HG02642 (cell line): Measurements from ENCODE around the gene NUP188.

Experiments
- ATAC-seq: cut with Tn5 transposase; IDR thresholded peaks from one replicate; pipeline ENCODE4 v1.9.1; 2021; ENCODE audit warnings: mild to moderate bottlenecking; ENCODE audit not compliant: unreplicated experiment, poor library complexity

Gene NUP188

DNA sequence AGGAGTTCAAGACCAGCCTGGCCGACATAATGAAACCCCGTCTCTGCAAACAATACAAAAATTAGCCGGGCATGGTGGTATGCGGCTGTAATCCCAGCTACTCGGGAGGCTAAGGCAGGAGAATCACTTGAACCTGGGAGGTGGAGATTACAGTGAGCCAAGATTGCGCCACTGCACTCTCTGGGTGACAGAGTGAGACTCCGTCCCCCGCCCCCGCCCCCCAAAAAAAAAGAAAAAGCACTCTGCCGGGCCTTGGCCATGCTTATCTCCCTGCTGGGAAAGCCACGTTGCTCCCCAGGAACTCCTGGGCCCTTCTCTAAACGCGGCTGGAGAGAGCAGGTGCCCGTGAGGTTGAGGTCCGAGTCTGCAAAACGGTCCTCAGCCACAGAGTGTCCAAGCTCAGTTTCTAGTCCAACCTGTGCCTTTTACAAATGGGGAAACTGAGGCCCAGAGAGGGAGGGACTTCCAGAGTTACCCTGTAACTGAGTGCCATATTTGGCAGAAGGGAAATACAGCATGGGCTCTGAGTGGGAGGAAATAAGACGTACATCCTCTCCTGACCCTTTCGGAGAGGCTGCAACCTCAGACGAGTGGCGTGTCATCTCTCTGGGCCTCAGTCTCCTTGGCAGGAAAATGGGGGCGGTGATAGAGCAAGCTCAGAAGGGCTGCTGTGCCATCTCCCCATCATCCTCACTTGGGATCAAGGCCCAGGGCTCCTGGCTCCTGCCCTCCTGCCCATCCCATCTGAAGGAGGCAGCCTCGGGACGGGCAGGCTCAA lies 33.3 kb upstream of the NUP188 start:
- no peak for ATAC-seq

DNA sequence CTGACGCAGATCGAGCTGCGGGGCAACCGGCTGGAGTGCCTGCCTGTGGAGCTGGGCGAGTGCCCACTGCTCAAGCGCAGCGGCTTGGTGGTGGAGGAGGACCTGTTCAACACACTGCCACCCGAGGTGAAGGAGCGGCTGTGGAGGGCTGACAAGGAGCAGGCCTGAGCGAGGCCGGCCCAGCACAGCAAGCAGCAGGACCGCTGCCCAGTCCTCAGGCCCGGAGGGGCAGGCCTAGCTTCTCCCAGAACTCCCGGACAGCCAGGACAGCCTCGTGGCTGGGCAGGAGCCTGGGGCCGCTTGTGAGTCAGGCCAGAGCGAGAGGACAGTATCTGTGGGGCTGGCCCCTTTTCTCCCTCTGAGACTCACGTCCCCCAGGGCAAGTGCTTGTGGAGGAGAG lies 31.3 kb upstream of the NUP188 start:
- ATAC-seq, result no peak

DNA sequence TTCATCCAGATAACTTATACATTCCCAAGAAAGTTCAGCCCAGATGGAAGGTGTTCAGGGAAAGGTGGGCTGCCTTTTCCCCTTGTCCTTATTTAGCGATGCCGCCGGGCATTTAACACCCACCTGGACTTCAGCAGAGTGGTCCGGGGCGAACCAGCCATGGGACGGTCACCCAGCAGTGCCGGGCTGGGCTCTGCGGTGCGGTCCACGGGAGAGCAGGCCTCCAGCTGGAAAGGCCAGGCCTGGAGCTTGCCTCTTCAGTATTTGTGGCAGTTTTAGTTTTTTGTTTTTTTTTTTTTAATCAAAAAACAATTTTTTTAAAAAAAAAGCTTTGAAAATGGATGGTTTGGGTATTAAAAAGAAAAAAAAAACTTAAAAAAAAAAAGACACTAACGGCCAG lies 30.8 kb upstream of the NUP188 start:
- no peak for ATAC-seq

DNA sequence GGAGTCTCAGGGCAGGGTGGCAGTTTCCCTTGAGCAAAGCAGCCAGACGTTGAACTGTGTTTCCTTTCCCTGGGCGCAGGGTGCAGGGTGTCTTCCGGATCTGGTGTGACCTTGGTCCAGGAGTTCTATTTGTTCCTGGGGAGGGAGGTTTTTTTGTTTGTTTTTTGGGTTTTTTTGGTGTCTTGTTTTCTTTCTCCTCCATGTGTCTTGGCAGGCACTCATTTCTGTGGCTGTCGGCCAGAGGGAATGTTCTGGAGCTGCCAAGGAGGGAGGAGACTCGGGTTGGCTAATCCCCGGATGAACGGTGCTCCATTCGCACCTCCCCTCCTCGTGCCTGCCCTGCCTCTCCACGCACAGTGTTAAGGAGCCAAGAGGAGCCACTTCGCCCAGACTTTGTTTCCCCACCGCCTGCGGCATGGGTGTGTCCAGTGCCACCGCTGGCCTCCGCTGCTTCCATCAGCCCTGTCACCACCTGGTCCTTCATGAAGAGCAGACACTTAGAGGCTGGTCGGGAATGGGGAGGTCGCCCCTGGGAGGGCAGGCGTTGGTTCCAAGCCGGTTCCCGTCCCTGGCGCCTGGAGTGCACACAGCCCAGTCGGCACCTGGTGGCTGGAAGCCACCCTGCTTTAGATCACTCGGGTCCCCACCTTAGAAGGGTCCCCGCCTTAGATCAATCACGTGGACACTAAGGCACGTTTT lies 30.2 kb upstream of the NUP188 start:
- no peak for ATAC-seq

DNA sequence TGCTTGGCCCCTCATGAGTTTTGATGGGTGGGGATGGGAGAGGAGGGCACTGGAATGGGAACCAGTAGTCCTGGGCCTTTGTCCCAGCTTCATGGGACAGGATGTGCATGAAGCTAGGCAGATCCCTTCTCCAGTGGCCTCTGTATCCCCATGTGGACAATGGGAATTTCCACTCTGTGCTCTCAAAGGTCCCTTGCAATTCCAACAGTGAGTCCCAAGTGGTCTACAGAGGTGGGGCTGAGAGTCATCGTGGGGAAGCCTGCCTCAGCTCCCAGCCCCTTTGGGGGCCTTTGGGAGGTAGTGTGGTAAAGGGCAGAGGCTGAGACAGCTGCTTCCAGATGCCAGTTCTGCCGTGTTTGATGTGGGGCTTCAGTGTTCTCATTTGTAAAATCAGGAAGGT lies 28.6 kb upstream of the NUP188 start:
- ATAC-seq, result no peak

DNA sequence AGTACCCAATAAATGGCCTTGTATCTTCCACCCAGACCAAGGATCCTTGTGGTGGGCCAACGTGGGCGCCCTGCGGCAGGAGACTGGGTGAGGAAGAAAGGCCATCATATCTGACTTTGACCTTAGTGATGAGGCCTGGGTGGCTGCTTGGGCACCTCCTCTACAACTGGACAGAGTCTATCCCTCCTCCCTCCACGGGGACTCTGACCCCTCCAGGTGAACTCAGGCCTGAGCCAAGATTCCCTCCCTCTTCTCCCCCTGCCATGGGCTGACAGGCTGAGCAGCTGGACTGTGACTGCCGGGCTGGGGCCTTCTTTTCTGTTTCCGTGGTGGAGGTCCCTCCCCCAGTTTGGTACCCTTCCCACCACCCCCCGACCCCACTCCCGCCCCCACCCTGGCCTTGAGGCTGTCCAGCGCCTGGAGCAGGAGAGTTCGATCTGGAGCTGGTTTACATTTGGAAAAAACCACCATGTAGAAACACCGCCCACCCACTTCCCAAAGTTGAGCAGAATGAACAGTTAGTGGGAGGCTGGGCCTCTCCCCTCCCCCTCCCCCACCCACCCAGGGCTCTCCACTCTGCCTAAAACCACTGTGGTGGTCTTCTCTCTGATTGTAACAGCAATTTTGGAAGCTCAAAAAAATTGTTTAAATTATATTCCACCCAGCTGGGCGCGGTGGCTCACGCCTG lies 28.0 kb upstream of the NUP188 start:
- ATAC-seq, result no peak

DNA sequence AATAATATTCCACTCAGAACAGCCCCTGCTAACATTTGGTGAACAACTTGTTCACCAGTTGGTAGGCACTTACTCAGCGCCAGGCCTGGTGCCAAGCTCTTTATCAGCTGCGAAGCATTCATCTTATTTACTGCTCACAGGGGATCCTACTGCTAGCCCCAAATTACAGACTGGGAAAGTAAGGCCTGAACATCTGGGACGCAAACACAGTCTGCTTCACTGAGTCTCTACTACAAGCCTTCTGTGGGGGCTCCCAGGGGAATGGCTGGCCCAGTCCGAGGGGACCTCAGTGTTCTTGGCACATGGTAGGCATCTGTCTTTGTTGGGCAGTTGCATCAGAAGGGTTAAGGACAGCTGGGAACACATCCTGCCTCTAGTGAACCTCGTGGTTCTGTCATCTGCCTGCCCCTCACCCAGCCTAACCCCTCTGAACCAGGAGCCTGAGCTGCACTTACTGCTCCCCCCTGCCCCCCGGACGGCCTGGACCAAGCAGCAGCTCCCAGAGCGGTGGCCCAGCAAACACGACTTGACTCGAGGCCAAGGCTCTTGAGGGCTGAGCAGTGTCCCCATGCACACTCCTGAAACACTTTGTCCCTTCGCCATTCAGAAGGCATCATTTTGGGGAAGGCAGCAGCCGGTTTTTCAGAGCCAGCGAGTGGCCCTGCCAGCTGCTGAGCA lies 27.0 kb upstream of the NUP188 start, which contains the start of gene PHYHD1:
Gene PHYHD1, plus strand, starts transcription at position 602 of the 678 bp plus-strand sequence. CDS start 1,342 bp downstream, outside the sequence.
- no peak for ATAC-seq

DNA sequence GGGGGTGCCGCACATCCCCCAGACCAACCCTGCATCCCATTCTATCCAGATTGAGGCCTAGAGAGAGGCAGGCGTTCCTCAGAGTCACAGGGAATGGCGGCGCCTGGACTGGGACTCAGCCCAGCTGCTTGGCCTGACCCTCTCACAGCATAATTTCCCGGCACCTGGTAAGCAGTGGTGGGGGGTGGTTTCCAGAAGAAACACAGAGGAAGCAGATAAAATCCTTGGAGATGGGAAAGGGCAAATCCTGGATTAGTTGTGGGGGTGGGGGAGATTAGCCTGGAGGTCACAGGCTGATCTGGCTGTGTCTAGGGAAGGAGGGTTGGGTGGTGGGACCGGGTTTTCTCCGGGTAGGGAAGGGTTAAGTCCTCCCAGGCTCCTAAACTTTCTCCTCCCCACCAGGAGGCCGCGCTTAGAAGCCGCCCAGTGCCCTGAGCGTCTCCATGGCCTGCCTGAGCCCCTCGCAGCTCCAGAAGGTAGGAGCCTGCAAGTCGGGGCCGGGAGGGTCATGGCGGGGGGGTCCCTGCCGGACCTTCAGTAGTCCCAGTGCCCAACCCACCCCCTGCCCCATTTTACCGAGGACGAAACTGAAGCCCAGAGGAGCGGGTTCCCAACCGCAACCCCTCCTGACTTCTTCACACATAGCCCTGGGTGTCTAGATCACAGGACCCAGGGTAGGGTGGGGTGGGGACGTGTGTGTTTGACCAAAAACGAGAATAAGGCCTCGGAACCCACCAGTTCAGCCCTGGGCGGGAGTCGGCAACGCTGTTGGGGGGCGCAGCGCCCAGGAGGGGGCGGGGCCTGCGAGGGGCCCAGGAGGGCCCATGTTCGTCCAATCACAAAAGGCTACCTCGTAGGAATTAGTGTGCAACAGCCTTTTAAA lies 25.4 kb upstream of the NUP188 start:
- no peak for ATAC-seq

DNA sequence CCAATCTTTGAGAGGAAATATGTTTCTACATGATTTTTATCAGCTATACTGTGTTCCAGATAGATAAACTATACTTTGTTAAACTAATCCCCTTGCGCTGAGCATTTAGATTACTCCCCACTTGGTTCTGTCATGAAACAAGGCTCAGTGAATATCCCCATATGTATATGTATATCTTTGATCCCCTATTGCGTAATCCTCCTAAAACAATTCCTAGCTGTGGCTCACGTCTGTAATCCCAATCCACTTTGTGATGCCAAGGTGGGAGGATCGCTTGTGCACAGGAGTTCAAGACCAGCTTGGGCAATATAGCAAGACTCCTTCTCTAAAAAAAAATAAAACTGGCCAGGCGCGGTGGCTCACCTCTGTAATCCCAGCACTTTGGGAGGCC lies 24.0 kb upstream of the NUP188 start:
- ATAC-seq, result no peak

DNA sequence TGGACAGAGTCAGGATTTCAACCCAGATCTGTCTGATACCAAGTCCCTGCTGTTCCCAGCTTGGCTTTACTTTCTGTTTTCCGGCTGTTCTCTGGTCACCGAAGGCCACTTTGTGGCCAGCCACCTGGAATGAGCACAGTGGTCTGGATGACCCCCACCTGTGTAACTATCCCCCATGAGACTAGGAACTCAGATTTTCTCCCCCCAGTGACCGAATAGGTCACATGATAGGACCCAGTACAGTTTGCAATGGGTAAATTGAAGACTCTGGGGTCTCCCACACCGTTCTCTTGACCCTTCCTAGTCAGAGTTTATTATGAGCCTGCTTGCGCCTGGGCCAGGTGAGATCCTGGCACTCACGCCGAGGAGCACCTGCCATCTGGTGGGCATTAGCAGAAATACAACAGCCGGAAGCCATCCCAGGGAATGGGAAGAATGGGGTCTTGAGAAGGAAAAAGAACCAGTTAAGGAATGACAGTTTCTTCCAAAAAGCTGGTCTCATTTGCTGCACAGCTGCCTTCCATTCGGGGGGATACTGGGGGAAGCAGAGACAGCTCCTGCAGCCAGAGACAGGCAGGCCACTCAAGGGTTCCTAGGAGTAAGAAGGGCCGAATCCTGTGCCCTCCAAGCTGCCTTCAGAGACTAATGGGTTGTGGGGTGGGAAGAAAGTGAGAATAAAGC lies 19.6 kb upstream of the NUP188 start:
- no peak for ATAC-seq

DNA sequence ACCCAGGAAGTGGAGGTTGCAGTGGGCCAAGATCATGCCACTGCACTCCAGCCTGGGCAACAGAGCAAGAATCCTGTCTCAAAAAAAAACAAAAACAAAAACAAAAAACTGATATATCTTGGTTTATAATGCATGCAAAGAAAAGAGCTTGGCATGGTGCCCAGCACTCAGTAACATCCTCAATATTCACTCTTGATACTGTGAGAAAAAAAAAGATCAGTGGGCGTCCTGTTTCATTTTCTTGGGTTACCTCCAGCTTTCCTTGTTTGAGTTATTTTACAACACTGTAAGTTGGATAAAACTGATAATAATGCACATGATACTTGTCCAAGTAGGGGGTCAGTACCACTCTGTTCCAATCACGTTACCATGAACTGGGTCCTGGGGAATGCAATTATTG lies 18.9 kb upstream of the NUP188 start:
- no peak for ATAC-seq

DNA sequence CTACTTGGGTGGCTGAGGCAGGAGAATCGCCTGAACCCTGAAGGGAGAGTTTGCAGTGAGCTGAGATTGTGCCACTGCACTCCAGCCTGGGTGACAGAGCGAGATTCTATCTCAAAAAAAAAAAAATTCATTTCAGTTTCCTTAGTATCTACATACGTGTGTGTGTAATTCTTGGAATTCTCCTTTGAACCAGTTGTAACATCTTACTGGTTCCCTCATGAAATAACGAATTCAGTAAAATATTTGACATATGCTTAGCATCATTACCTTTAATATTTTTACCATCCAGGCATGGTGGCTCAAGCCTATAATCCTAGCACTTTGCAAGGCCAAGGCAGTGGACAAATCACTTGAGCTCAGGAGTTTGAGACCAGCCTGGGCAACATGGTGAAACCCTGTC lies 17.9 kb upstream of the NUP188 start:
- ATAC-seq, result no peak

DNA sequence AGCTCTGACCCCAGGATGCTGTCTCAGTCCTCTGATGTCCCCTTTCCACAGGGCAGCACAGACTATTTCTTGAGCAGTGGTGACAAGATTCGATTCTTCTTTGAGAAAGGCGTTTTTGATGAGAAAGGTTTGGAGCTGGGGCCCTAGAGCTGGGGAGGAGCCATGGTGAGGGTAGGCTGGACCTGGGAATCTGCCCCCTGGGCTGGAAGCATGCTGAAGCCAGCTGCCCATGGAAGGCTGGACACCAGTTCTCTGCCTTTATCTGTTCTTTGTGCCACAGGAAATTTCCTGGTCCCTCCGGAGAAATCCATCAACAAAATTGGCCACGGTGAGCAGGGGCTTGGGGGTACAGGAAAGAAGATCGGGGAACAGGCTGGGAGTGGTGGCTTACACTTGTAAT lies 13.8 kb upstream of the NUP188 start:
- no peak for ATAC-seq

DNA sequence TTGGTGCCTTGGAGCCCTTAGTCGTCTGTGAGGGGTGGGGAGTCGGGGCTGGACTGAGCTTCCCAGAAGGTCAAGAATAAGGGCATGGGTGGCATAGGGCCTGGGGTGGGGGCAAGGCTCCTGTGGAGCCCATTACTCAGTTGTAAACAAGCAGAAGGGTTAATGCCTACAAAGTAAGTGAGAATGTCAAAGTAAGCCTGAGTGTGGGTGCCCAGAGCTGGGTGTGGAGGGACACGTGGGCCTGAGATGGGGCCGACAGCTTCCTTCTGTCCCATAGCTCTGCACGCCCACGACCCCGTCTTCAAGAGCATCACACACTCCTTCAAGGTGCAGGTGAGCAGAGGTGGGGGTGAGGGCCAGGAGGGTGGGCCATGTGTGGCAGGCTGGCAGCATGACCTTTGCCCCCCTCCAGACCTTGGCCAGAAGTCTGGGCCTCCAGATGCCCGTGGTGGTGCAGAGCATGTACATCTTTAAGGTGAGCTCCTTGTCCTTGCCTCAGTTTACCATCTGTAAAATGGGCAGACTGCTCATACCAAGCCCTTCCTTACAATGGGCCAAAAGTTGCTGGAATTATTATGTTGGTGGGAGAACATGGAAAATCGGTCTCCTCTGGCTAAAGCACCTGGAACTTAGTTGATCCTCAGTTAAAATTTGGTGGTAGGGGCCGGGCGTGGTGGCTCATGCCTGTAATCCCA lies 11.2 kb upstream of the NUP188 start:
- no peak for ATAC-seq

DNA sequence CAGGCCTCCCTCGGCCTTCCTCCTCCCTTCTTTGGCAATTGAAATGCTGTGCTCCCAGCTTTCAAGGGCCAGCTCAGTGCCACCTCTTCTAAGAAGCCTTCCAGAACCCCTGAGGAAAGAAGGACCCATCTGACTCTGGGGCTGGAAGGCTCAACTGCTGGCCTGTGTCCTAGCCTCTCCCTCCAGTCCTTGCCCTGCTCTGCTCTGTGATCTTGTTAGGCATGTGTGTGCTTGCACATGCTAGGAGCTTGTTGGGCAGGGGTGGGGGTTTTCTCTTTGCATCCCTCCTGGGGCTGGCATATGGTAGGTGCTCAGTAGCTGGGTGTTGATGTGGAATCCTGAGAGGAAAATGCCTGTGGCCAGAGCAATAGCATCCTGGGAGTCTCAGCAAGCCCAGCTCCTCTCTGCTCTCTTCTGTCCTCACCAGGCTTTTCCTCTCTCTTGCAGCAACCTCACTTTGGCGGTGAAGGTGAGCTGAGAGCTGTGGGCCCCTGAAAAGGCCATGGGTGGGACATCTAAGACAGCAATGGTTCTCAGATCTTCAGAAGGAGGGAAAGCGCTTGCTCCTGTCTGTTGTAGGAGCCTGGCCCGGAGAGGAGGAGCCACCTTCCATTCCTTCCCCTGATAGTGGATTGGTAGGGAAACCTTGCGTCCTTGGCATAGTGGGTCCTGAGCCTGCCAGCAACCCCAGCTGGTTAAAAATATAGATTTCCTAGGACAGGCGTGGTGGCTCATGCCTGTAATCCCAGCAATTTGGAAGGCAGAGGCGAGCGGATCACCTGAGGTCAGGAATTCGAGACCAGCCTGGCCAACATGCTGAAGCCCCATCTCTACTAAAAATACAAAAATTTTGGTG lies 10.0 kb upstream of the NUP188 start:
- no peak for ATAC-seq

DNA sequence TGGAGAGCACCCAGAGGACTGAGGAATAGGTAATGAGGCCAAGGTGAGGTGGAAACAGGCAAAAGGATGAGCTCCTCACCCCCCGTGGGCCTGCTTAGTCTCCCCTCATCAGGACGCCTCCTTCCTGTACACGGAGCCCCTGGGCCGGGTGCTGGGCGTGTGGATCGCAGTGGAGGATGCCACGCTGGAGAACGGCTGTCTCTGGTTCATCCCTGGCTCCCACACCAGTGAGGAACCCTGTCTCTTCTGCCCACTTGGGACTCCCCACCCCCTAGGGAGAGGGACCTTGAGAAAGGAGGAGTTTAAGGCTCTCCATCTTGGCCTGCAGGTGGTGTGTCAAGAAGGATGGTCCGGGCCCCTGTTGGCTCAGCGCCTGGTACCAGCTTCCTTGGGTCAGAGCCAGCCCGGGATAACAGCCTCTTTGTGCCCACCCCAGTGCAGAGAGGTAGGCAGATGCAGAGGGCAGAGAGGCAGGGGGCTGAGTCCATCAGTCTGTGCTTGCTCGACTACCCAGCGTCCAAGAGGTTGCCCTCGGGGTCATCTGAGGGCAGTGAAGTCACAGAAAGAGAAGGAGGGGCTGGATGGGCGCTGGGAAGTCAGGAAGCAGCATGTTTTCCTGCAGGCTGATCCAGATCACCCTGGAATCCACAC lies 7.1 kb upstream of the NUP188 start:
- ATAC-seq, result no peak
